GM10248 (cell line): ENCODE measurements around the gene DRD1.
A peak's percentile ranks its signal among the peaks of the same experiment; 100 is the strongest.

Experiments
- CTCF ChIA-PET: fragments of 300-600 bp; sonication (Branson Sonifier 250); formaldehyde crosslinking; extraction: SDS; loops from one replicate; lab custom pipeline; 2021; ENCODE audit warnings: antibody characterized with exemption; lab: Yijun Ruan, JAX
- POLR2A ChIA-PET: fragments of 350-650 bp; sonication (Branson Sonifier 250); formaldehyde crosslinking; extraction: SDS; loops from one replicate; lab custom pipeline; 2020; ENCODE audit warnings: antibody characterized with exemption; lab: Yijun Ruan, JAX
- DNase-seq: peaks from one replicate; pipeline ENCODE4 v3.0.0; 2012; ENCODE audit errors: extremely low spot score
- CTCF ChIP-seq: IDR thresholded peaks from 2 replicates; pipeline ENCODE4 v1.5.1; 2012; ENCODE audit warnings: mild to moderate bottlenecking, low read depth; ENCODE audit errors: extremely low read depth, missing control alignments, control extremely low read depth

Gene DRD1

GRCh38 chr5:175465282-175465681, 21.3 kb upstream of the DRD1 start:
- ChIA-PET CTCF (interaction anchor here (0.6 to 2.9 kb wide), 23 partner anchors 11 to 517 kb away, joined by 3 to 62 read pairs (median 4); partner anchors contain the start of genes DRD1 and SFXN1), POLR2A (no interaction called here)
- TF ChIP-seq CTCF: no peak
- no peak for DNase-seq

GRCh38 chr5:175464942-175465233, 20.9 kb upstream of the DRD1 start:
- TF ChIP-seq CTCF: no peak
- CTCF ChIA-PET: interaction anchor here (0.6 to 2.9 kb wide), 26 partner anchors 9 to 516 kb away, joined by 3 to 62 read pairs (median 4); partner anchors contain the start of genes DRD1 and SFXN1
- POLR2A ChIA-PET: no interaction called here
- no peak for DNase-seq

GRCh38 chr5:175464074-175464941, 20.3 kb upstream of the DRD1 start:
- peak; percentile 60 for DNase-seq
- POLR2A ChIA-PET: no interaction called here
- CTCF ChIA-PET: interaction anchor here (0.6 to 2.9 kb wide), 28 partner anchors 8 to 516 kb away, joined by 3 to 62 read pairs (median 4); partner anchors contain the start of genes DRD1 and SFXN1
- TF ChIP-seq CTCF: peak; percentile 71

GRCh38 chr5:175463641-175464040, 19.7 kb upstream of the DRD1 start:
- DNase-seq: no peak
- no peak for TF ChIP-seq CTCF
- ChIA-PET CTCF (interaction anchor here (1.2 to 2.9 kb wide), 11 partner anchors 8 to 512 kb away, joined by 3 to 62 read pairs (median 8); partner anchors contain the start of gene SFXN1), POLR2A (no interaction called here)

- no peak for TF ChIP-seq CTCF
- ChIA-PET CTCF (interaction anchor here (1.0 to 1.2 kb wide), 3 partner anchors 8 to 510 kb away, joined by 3 read pairs; no protein-coding TSS in a partner anchor), POLR2A (no interaction called here)
- DNase-seq: no peak
Observed at GRCh38 chr5:175461370-175461769, 17.4 kb upstream of the DRD1 start.

- ChIA-PET POLR2A (no interaction called here), CTCF (interaction anchor here (1.2 kb wide), 1 partner anchor 509 kb away, joined by 3 read pairs; no protein-coding TSS in a partner anchor)
- no peak for TF ChIP-seq CTCF
- DNase-seq: no peak
Observed at GRCh38 chr5:175460552-175460951, 16.6 kb upstream of the DRD1 start.
